Omental fat pad (tissue), 4 donors: Measurements from ENCODE around the gene FSTL5. TPM values are rescaled to one million over a fixed set of nuclear protein-coding genes. Genes with fewer than 3 reads are reported as not detected.

Source experiments
- ATAC-seq: fragments of 150-250 bp; one replicate; pipeline ENCODE4 v1.9.1; 2016; ENCODE audit warnings: mild to moderate bottlenecking, moderate library complexity; ENCODE audit not compliant: low FRiP score
- DNase-seq: peaks from one replicate; pipeline ENCODE4 v3.0.0-alpha.2; 2019; ENCODE audit warnings: low spot score
- total RNA-seq, 4 donors: library from RNA; depleted of rRNA; stranded (reverse); fragments of >200 nt; gene quantifications; one replicate each; pipeline ENCODE4 v1.1.0, GENCODE V29; 2016
- TF ChIP-seq, protein P1 (sequence below), 3 donors: fragments of 450-650 bp; IDR thresholded peaks; one replicate each; pipeline ENCODE4 v1.5.1; 2016 to 2017; ENCODE audit warnings: antibody characterized with exemption in 3 of 3, mild to moderate bottlenecking in 3 of 3, moderate library complexity in 2 of 3

Gene FSTL5
- total RNA-seq, 4 donors from 2014 or later, result not detected

DNA sequence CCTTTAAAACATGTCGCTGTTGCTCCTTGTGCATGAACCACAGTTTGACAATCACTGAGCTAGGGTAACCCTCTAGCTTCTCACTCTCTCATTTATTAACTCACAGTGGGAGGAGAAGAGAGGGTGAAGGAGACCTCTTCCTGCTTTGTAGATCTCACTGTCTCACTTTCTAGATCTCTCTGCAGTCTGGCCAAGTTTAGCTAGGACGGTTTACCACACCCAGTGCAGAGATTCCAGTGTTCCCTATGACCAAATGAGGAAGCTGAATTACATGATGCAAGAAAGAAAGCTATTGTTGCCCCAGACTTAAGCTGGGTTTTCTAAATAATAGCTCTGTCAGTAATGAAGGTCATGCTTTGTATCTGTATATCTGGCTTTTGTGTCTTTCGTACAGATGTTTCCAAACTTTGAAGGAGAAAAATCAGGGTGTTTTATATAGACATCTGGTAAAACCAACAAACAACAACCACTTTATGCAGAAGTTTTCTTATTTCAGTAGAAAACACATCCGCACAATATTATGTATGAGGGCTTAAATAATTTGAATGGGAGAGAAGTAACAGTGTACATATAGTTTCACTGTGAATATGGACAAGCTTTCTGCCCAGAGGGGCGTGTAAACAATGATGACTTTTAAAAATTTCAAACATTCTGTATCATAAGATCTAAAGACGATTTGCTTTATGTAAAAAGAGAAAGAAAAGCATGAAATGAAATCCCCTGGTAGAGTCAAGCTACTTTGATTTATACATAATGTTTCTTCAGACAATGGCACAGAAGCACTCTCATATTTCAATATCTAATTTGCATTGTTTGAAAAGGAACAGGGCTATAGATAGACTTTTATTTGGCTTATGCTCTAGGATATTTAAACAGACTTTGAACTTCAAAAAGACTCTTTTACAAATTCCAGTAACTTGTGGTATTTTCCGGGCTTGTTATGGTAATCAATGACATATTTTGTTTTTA is 582.3 kb downstream of the FSTL5 start:
- no peak for ATAC-seq
- TF ChIP-seq, protein P1, sequence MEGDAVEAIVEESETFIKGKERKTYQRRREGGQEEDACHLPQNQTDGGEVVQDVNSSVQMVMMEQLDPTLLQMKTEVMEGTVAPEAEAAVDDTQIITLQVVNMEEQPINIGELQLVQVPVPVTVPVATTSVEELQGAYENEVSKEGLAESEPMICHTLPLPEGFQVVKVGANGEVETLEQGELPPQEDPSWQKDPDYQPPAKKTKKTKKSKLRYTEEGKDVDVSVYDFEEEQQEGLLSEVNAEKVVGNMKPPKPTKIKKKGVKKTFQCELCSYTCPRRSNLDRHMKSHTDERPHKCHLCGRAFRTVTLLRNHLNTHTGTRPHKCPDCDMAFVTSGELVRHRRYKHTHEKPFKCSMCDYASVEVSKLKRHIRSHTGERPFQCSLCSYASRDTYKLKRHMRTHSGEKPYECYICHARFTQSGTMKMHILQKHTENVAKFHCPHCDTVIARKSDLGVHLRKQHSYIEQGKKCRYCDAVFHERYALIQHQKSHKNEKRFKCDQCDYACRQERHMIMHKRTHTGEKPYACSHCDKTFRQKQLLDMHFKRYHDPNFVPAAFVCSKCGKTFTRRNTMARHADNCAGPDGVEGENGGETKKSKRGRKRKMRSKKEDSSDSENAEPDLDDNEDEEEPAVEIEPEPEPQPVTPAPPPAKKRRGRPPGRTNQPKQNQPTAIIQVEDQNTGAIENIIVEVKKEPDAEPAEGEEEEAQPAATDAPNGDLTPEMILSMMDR (IDR thresholded peaks at IDR 0.05), result no peak
- DNase-seq, result no peak

- DNase-seq (no peak), ATAC-seq (no peak)
- TF ChIP-seq, protein P1 (IDR thresholded peaks at IDR 0.05), result no peak
Measured at GRCh38 chr4:161577579-161578301, 586.1 kb downstream of the FSTL5 start.

GRCh38 chr4:161573836-161574235 is 590.0 kb downstream of the FSTL5 start:
- ATAC-seq (no peak), DNase-seq (no peak)
- TF ChIP-seq, protein P1 (IDR thresholded peaks at IDR 0.05), result no peak

DNA sequence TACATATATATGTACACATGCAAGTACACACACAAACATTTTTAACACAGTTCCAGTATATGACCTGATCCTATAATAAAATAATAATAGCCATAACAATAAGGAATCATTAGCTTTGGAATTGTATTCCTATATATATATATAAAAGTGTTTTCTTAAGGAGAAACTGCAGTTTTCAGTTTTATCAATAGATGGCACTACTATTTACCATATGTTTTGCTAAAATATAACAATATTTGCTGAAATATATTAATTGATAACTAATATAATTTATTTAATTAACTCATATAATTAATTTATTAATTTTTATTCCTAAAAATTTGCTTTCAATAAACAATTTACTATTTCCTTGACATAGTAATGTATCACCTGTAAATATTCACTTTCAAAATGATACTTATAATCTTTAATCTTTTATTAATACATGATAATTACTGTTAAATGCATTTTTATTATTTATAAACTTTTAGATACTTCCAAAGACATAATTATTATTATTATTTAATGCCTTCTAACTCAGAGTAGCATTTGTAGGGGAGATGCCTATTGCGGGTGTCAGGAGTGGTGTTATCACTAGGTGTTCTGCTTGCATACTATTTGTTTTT is 599.5 kb downstream of the FSTL5 start:
- ATAC-seq, result no peak
- TF ChIP-seq, protein P1 (IDR thresholded peaks at IDR 0.05), result no peak
- DNase-seq, result no peak

- TF ChIP-seq, protein P1 (IDR thresholded peaks at IDR 0.05), result no peak
- ATAC-seq (no peak), DNase-seq (no peak)
Measured at GRCh38 chr4:161555689-161556660, 607.8 kb downstream of the FSTL5 start.

GRCh38 chr4:161554372-161554990 is 609.3 kb downstream of the FSTL5 start:
- no peak for DNase-seq
- TF ChIP-seq, protein P1 (IDR thresholded peaks at IDR 0.05), result no peak
- no peak for ATAC-seq
